ENCODE measurements around the gene AMBRA1.

DNA sequence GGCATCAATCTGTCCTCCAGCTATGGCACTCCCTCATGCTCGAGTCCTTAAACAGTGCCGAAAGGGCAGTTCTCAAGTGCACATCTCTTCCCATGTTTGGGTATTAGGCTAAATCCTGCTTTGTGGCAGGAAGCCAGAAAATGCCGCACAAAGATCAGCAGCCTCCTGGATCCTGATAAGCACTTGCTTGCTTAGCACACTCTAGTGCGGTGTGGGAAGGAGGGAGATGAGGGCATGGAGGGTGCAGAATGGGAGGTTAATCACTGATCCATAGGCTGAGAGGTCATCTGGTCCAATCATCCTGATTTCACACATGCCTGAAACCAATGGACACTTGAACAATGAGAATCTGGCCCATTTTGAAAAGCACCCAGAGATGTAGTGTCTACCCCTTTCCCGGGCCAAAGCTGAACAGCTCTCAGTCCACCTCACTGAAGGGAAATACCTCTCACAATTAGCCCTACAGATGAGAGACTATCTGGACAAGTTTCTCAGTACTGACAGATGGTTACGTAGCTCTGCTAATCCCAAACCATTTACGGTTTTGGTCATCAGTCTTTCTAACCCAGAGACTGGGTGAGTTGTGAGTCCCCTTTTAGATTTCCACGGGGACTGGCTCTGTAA is 172.5 kb downstream of the AMBRA1 start:
- TF ChIP-seq, protein P1, sequence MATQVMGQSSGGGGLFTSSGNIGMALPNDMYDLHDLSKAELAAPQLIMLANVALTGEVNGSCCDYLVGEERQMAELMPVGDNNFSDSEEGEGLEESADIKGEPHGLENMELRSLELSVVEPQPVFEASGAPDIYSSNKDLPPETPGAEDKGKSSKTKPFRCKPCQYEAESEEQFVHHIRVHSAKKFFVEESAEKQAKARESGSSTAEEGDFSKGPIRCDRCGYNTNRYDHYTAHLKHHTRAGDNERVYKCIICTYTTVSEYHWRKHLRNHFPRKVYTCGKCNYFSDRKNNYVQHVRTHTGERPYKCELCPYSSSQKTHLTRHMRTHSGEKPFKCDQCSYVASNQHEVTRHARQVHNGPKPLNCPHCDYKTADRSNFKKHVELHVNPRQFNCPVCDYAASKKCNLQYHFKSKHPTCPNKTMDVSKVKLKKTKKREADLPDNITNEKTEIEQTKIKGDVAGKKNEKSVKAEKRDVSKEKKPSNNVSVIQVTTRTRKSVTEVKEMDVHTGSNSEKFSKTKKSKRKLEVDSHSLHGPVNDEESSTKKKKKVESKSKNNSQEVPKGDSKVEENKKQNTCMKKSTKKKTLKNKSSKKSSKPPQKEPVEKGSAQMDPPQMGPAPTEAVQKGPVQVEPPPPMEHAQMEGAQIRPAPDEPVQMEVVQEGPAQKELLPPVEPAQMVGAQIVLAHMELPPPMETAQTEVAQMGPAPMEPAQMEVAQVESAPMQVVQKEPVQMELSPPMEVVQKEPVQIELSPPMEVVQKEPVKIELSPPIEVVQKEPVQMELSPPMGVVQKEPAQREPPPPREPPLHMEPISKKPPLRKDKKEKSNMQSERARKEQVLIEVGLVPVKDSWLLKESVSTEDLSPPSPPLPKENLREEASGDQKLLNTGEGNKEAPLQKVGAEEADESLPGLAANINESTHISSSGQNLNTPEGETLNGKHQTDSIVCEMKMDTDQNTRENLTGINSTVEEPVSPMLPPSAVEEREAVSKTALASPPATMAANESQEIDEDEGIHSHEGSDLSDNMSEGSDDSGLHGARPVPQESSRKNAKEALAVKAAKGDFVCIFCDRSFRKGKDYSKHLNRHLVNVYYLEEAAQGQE (IDR thresholded peaks at IDR 0.05; ENCODE audit: low read depth): no peak
- TF ChIP-seq TCF12 (IDR thresholded peaks at IDR 0.05; ENCODE audit: low read depth) (no peak), TAF1 (IDR thresholded peaks at IDR 0.05; ENCODE audit: low read depth) (no peak), CEBPB (IDR thresholded peaks at IDR 0.05) (no peak), EGR1 (IDR thresholded peaks at IDR 0.05) (no peak), CREB1 (IDR thresholded peaks at IDR 0.05; ENCODE audit: low read depth) (no peak)

Data from Ishikawa (cell line).